Vein endothelial cell (primary cell): ENCODE measurements around the gene MAN1A1. TPM values are rescaled to one million over a fixed set of nuclear protein-coding genes. Genes with fewer than 3 reads are reported as not detected.

Source experiments
- small RNA-seq: library from RNA; depleted of rRNA; stranded (forward); fragments of <200 nt; gene quantifications from one replicate; pipeline ENCODE3, GENCODE V24; 2012
- total RNA-seq: library from RNA; depleted of rRNA; stranded (reverse); fragments of >200 nt; gene quantifications from 2 replicates; pipeline ENCODE4 v1.2.3, GENCODE V29; 2012

MAN1A1 gene
- 41.2 and 50.7 TPM in 2 replicates for total RNA-seq

DNA sequence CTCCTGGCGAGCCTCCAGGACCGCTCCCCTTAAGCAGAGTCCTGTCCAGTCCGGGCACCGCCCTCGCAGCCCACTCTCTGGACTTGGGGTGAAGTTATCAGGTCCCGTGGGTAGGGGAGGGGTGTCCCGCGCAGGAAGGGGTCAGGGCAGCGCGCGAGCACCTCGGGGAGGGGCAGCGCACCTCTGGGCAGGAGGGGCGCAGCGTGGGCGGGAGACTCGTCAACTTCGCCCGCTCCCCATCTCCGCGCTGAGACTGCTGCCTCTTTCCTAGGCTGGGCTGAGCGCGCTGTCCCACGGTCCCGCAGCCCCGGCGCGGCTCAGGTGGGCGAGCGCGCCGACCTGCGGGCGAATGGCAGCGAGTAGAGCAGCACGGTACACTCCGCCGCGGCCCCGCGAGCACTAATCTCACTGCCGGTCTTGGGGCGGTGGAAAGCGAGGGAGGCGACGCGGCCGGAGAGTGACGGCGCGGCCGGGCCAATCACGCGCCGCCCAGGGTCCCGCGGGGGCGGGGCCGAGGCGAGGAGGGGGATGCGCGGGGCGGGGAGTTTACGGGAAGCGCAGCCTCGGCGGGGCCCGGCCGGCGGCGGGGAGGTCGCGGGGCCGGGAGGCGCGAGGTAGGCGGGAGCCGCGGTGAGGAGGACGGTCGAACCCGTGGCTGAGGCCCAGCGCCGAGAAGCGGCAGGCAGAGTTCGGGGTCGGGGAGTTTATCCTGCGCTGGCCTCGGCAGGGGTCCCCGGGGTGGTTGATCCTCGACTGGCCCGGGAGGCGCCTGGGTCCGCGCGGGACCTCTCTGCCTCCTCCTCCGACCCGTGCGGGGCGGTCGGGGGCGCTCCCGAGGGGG is at the start of gene MAN1A1:
Gene MAN1A1, minus strand, starts transcription at position 401 of the 841 bp plus-strand sequence. CDS start 696 bp downstream, outside the sequence.

Small RNA genes lying within 50 kb of the gene (small RNA-seq; reads per million reads assigned to genes)
- gene AL022722.2 (not detected), gene RNU6-194P (not detected)
